ENCODE data around the gene MAD1L1. TPM values are rescaled to one million over a fixed set of nuclear protein-coding genes. Genes with fewer than 3 reads are reported as not detected.

MAD1L1 gene
- total and polyA plus RNA-seq, 2 of the 8 experiments (the other 6 are each of a cell fraction or from before 2014, with no cell fraction given), result 40.4 to 44.6 TPM

DNA sequence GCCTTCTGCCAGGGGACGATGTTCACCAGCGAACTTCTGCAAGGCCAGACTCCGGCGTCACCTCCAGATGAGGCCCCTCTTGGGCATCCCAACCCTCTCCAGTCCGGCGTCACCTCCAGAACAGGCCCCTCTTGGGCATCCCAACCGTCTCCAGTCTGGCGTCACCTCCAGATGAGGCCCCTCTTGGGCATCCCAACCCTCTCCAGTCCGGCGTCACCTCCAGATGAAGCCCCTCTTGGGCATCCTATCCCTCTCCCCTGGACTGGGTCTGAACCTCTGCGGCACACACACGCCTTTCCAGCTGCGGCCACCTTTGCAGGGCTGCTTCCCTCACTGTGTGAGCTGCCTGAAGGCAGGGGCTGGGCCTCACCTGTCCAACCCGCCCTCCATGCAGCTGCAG is 321.2 kb downstream of the MAD1L1 start:
- DNase-seq (ENCODE audit: low read depth in 1 of 2, low spot score in 2 of 2), result no peak
- no peak overlapping the region for H2AFZ ChIP-seq (ENCODE audit: low read length)
- no peaks in the 10 kb centered on the region for H3K79me2 ChIP-seq (ENCODE audit: control insufficient read depth in 1 of 2, insufficient read depth in 2 of 2, low read length in 2 of 2)
- POLR2A ChIA-PET (ENCODE audit: partially characterized antibody), result no interaction called here
- H3K36me3 ChIP-seq (ENCODE audit: control insufficient read depth in 2 of 4, insufficient read depth in 4 of 4, low read length in 3 of 4), result no peaks in the 10 kb centered on the region; a peak in 1 of 8 replicates
- no peak overlapping the region for H4K91ac ChIP-seq (replicated peaks; ENCODE audit: insufficient read length, low read length)
- 88% methylated on average over 14 of the region's 14 CpGs; no CpG with 5 or more reads in 1 of the 2 experiments for WGBS, 2 experiments (ENCODE audit: extremely low coverage in 1 of 2, insufficient coverage in 1 of 2, insufficient read length in 1 of 2, insufficient replicate concordance in 2 of 2, low coverage in 1 of 2, low lambda C conversion rate in 2 of 2, missing lambda C conversion rate in 1 of 2)
- no peak overlapping the region for H2BK12ac ChIP-seq (ENCODE audit: low read depth, low read length)
- H2BK120ac ChIP-seq (replicated peaks; ENCODE audit: low read depth, low read length), result no peak overlapping the region
- H3K4ac ChIP-seq (replicated peaks; ENCODE audit: insufficient read length, low read depth, low read length), result no peak overlapping the region
- H3K9me3 ChIP-seq (ENCODE audit: insufficient read depth in 2 of 2, low read depth in 1 of 2, low read length in 1 of 2), result no peaks in the 10 kb centered on the region
- H3K4me1 ChIP-seq (replicated peaks in 1 of 4; ENCODE audit: control insufficient read depth in 3 of 4, insufficient read depth in 4 of 4, low read length in 3 of 4), result no peaks in the 10 kb centered on the region; a peak in 1 of 7 replicates
- no peak for FAIRE-seq
- H2BK5ac ChIP-seq (ENCODE audit: low read depth, low read length), result no peak overlapping the region; the same call in 1 of the 2 replicates
- no peak overlapping the region for H3K14ac ChIP-seq (ENCODE audit: insufficient read length)
- no peak overlapping the region for H2BK20ac ChIP-seq (ENCODE audit: low read length)
- H2BK15ac ChIP-seq (ENCODE audit: low read length), result no peak overlapping the region
- H3K56ac ChIP-seq (replicated peaks; ENCODE audit: insufficient read length, low read depth, low read length), result no peak overlapping the region
- H4K8ac ChIP-seq (ENCODE audit: extremely low read depth, insufficient read depth, low read length), result no peak overlapping the region
- CTCF ChIA-PET (ENCODE audit: partially characterized antibody), result interaction anchor here (0.9 to 4.1 kb wide), 3 partner anchors 27 to 588 kb away, joined by 3 to 21 read pairs (median 3); no protein-coding TSS in a partner anchor
- no peaks in the 10 kb centered on the region for H3K27me3 ChIP-seq (replicated peaks in 1 of 4; ENCODE audit: control insufficient read depth in 3 of 4, extremely low read depth in 1 of 4, insufficient read depth in 3 of 4, low read length in 3 of 4)
- H3K18ac ChIP-seq (ENCODE audit: extremely low read depth, low read length), result no peak overlapping the region
- no peak overlapping the region for H2AK5ac ChIP-seq (ENCODE audit: low read depth, low read length)
- H3K23ac ChIP-seq (ENCODE audit: insufficient read length), result no peak overlapping the region
- no peak overlapping the region for H4K5ac ChIP-seq (ENCODE audit: insufficient read length, low read depth, low read length)
- H3K4me2 ChIP-seq (ENCODE audit: insufficient read depth in 1 of 2, low read depth in 2 of 2, low read length in 2 of 2), result no peak overlapping the region
- no peaks in the 10 kb centered on the region for H3K23me2 ChIP-seq (ENCODE audit: low read depth, low read length)
- no peak overlapping the region for H3K4me3 ChIP-seq (ENCODE audit: extremely low read depth in 1 of 4, insufficient read depth in 2 of 4, low read depth in 3 of 4, low read length in 4 of 4)
- no peak overlapping the region for H3K27ac ChIP-seq (ENCODE audit: low read depth, low read length)
- peaks cover 2 to 8% of the 10 kb centered on the region in 2 experiments for H4K20me1 ChIP-seq (replicated peaks in 1 of 2; ENCODE audit: control insufficient read depth in 1 of 2, insufficient read depth in 2 of 2, low read length in 2 of 2)
- H3K9ac ChIP-seq (replicated peaks in 1 of 4; ENCODE audit: extremely low read depth in 1 of 4, low read depth in 3 of 4, low read length in 3 of 4), result no peak overlapping the region
- no peaks in the 10 kb centered on the region for H3K79me1 ChIP-seq (ENCODE audit: low read depth, low read length)
- TF ChIP-seq SUZ12 (IDR thresholded peaks at IDR 0.05; ENCODE audit: low read length) (no peak), SP2 (IDR thresholded peaks at IDR 0.05; ENCODE audit: low read length) (no peak), EZH2 (IDR thresholded peaks at IDR 0.05; ENCODE audit: low read depth, low read length, severe bottlenecking) (no peak), FOSL1 (IDR thresholded peaks at IDR 0.05; ENCODE audit: insufficient read depth, low read depth, low read length) (no peak), GTF2F1 (IDR thresholded peaks at IDR 0.05; ENCODE audit: borderline replicate concordance, low read depth, low read length) (no peak), CHD2 (IDR thresholded peaks at IDR 0.05; ENCODE audit: low read length) (no peak), HDAC2 (IDR thresholded peaks at IDR 0.05; ENCODE audit: borderline replicate concordance in 1 of 2, low read depth in 2 of 2, low read length in 2 of 2) (no peak), PHF8 (conservative IDR thresholded peaks at IDR 0.05; ENCODE audit: low read depth, low read length) (no peak)
- TF ChIP-seq, protein P1, sequence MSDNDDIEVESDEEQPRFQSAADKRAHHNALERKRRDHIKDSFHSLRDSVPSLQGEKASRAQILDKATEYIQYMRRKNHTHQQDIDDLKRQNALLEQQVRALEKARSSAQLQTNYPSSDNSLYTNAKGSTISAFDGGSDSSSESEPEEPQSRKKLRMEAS (IDR thresholded peaks at IDR 0.05), result no peak
- TF ChIP-seq, protein P2, sequence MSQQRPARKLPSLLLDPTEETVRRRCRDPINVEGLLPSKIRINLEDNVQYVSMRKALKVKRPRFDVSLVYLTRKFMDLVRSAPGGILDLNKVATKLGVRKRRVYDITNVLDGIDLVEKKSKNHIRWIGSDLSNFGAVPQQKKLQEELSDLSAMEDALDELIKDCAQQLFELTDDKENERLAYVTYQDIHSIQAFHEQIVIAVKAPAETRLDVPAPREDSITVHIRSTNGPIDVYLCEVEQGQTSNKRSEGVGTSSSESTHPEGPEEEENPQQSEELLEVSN (IDR thresholded peaks at IDR 0.05), result no peak
